H1 (cell line): ENCODE data around the gene WDR37. TPM values are rescaled to one million over a fixed set of nuclear protein-coding genes. Genes with fewer than 3 reads are reported as not detected.

Source experiments
- CHD7 ChIP-seq: fragments of 300-600 bp; sonication (generic); IDR thresholded peaks from 2 replicates; pipeline ENCODE4 v1.7.1; 2012; ENCODE audit warnings: low read length, moderate library complexity, mild to moderate bottlenecking, inconsistent platforms; ENCODE audit not compliant: insufficient replicate concordance
- EP300 ChIP-seq, 2 experiments: IDR thresholded peaks; 1 replicate in 1 of 2; 2 replicates in 1 of 2; pipeline ENCODE4 v1.6.1; 2011 to 2012; ENCODE audit warnings: low read depth in 2 of 2, low read length in 2 of 2, mild to moderate bottlenecking in 2 of 2, borderline replicate concordance in 1 of 2, inconsistent platforms in 1 of 2, moderate library complexity in 1 of 2
- JUN ChIP-seq: IDR thresholded peaks from 2 replicates; pipeline ENCODE4 v1.6.1; 2011; ENCODE audit warnings: low read depth, mild to moderate bottlenecking, improper control_type of control experiment, low read length
- SAP30 ChIP-seq: fragments of 300-600 bp; sonication (generic); IDR thresholded peaks from 2 replicates; pipeline ENCODE4 v1.7.1; 2012; ENCODE audit warnings: low read length, moderate library complexity, mild to moderate bottlenecking, inconsistent platforms; ENCODE audit not compliant: insufficient read depth, insufficient replicate concordance
- SIRT6 ChIP-seq: IDR thresholded peaks from one replicate; pipeline ENCODE4 v1.7.1; 2012; ENCODE audit warnings: low read length, inconsistent platforms
- USF2 ChIP-seq: IDR thresholded peaks from 2 replicates; pipeline ENCODE4 v1.6.1; 2011; ENCODE audit warnings: low read length, improper control_type of control experiment
- polyA plus RNA-seq, 7 experiments: library from polyadenylated mRNA; depleted of rRNA in 3 of 7; stranded (reverse) in 5 of 7; unstranded in 2 of 7; fragments of >200 nt in 5 of 7; fragments of 200-250 nt in 2 of 7; gene quantifications; 1 replicate in 5 of 7; 2 replicates in 1 of 7; 4 replicates in 1 of 7; pipeline versions ENCODE4 v1.2.1 to v1.2.3, GENCODE V29; 2011 to 2013; ENCODE audit warnings: missing spikeins in 2 of 7, mixed read lengths in 2 of 7
- total RNA-seq: library from RNA; stranded (reverse); fragmentation: NEBNext Ultra II Directional; extraction: Animal tissue kit (Norgen Biotek cat#: 25700); gene quantifications from 2 replicates; pipeline ENCODE4 v1.2.1, GENCODE V29; 2021

The WDR37 gene
- total and polyA plus RNA-seq, 2 of the 8 experiments (the other 6 are each of a cell fraction or from before 2014, with no cell fraction given), result 9.6 to 12.0 TPM

GRCh38 chr10:1159131-1160061, 103.2 kb downstream of the WDR37 start (continued):
- no peak for TF ChIP-seq USF2
- no peak for TF ChIP-seq EP300 (IDR thresholded peaks at IDR 0.05; ENCODE audit: borderline replicate concordance in 1 of 2, low read depth in 2 of 2, low read length in 2 of 2)
- TF ChIP-seq SIRT6, result no peak
- no peak for TF ChIP-seq CHD7
- no peak for TF ChIP-seq SAP30
- no peak for TF ChIP-seq JUN
